Retinal pigment epithelial cell (primary cell): ENCODE results near the gene UBE2QL1.

Experiments used
- DNase-seq: peaks from one replicate; pipeline ENCODE4 v3.0.0-alpha.2; 2010; ENCODE audit warnings: low read depth
- H3K4me3 ChIP-seq: 2 replicates; pipeline ENCODE4 v1.5.1; 2011; ENCODE audit warnings: mild to moderate bottlenecking, low read length, control low read depth, moderate library complexity
- TF ChIP-seq, protein P1 (sequence below): conservative IDR thresholded peaks from 2 replicates; pipeline ENCODE4 v1.5.1; 2011; ENCODE audit warnings: low read depth, low read length, control low read depth, inconsistent platforms

The UBE2QL1 gene

DNA sequence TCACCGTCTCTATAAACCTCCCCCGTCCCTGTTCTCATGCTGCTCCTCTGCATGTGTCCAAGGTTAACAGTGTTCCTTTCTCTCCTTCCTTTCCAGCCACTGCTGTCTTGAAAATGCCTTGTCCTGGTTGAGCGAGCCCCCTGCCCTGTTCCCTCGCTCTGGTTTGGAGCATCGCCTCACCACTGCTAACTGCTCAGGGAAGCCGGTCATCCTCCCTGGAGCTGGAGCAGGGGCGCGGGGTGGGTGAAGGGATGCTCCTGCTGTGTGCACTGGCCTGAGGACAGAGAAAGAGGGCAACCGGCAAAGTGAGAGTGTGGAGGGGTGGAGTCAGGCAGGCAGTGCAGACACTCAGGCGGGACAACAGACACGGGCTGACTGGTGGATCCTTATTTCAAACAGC is 19.4 kb downstream of the UBE2QL1 start:
- TF ChIP-seq, protein P1, sequence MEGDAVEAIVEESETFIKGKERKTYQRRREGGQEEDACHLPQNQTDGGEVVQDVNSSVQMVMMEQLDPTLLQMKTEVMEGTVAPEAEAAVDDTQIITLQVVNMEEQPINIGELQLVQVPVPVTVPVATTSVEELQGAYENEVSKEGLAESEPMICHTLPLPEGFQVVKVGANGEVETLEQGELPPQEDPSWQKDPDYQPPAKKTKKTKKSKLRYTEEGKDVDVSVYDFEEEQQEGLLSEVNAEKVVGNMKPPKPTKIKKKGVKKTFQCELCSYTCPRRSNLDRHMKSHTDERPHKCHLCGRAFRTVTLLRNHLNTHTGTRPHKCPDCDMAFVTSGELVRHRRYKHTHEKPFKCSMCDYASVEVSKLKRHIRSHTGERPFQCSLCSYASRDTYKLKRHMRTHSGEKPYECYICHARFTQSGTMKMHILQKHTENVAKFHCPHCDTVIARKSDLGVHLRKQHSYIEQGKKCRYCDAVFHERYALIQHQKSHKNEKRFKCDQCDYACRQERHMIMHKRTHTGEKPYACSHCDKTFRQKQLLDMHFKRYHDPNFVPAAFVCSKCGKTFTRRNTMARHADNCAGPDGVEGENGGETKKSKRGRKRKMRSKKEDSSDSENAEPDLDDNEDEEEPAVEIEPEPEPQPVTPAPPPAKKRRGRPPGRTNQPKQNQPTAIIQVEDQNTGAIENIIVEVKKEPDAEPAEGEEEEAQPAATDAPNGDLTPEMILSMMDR: no peak
- no peak for DNase-seq
- no peak overlapping the region for H3K4me3 ChIP-seq

DNA sequence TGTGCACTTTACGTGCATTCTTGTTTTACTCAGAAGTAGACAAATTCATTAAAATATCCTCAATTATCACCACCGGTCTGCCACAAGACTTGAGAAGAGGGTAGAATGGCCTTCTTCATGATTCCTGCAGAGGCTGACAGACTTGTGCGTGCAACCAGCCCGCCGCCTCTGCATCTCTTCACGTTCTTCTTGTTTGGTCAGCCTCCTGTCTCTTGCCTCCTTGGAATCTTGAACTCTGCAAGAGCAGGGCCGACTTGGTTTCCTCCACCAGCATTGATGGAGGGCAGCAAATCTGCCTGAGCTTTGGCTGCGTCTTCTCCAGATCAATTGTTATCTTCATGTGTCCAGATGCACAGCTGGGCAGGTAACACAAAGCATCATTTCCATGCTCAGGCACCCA is 20.2 kb downstream of the UBE2QL1 start:
- no peak overlapping the region for H3K4me3 ChIP-seq
- DNase-seq: no peak
- TF ChIP-seq, protein P1: no peak

DNA sequence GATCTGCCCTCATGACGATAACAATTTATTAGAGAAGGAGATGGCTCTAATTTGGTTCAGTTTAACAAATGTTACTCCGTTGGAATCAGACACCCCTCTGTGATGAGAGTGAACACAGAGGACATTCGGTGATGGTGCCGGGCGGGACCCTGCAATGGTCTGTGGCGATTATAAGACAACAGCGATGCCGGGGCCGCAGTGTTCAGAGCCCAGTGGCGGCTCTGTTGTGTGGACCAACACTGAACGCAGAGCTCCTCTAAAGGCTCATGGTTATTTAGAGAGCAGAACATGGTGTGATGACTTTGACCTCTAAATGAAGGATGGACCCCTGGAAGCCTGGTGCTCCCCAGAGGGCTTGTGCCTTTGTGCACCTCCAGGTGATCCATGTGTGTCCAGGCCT is 21.2 kb downstream of the UBE2QL1 start:
- DNase-seq: no peak
- TF ChIP-seq, protein P1: no peak
- no peak overlapping the region for H3K4me3 ChIP-seq

DNA sequence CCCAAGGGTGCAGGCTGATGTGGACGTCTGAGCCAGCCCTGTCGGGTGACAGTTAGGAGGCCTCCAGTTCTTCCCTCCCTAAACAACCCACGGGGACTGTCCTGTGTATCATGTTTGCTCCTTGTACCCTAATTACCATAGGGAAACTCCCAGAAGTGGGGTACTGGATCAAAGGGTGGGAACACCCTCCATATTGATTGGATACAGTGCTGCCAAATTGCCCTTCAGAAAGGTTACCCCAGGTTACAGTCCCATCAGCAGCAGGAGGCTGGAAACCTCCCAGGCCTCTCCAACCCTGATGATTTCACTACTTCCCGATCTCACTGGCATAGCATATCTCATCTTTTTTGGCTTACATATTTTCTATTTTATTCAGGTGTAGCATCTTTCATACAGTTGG is 22.0 kb downstream of the UBE2QL1 start:
- DNase-seq: no peak
- H3K4me3 ChIP-seq: no peak overlapping the region
- TF ChIP-seq, protein P1: no peak

DNA sequence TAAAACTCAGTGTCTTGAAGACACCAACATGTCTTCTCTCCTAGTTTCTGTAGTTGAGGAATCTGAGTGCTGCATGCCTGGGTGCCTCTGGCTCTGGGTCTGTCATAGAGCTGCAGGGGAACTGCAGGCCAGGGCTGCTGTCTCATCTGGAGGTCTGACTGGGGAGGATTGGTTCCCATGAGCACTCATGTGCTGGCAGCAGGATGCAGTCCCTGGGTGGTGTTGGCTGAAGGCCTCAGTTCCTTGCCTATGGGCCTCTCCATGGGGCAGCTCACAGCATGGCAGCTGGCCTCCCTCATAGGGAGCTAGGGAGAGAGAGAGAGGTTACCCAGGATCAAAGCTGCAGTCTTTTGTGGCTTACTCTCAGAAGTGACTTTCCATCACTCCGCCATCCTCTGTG is 22.6 kb downstream of the UBE2QL1 start:
- TF ChIP-seq, protein P1: no peak
- no peak for DNase-seq
- no peak overlapping the region for H3K4me3 ChIP-seq

DNA sequence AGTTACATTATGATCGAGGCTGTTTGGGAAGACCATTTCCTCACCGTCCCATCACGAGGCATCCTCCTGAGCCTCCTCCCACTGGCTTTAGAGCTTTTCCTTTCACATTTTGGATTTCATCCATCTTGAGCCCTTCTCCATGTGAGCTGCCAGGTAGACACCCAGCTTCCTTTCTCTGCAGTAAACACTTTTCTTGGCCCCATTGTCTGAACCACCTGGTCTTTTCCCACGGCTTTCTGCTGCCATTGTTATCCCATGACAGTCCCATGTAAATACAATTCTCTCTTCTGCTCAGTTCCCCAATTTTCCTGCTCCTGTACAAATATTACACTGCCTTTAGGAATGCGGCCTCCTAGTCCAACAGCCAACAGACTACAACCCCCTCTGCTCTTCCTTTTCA is 24.1 kb downstream of the UBE2QL1 start:
- TF ChIP-seq, protein P1: no peak
- DNase-seq: no peak
- H3K4me3 ChIP-seq: no peak overlapping the region

DNA sequence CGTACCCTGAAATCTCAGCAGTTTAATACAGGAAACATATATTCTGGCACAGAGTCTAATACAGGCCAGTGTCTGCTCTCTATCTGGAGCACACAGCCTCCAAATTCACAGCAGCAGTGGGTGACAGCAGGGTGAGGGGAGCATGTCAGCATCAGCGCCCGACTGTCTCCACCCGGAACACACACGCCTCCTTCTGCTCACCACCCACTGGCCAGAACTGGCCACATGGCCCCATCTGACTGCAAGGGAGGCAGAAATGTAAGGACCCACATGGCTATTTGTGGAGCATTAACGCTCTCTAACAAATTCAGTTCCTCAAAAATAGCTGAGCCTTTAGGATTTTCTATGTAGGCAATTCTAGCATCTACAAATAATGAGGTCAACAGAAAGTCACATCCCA is 24.6 kb downstream of the UBE2QL1 start:
- no peak for DNase-seq
- no peak overlapping the region for H3K4me3 ChIP-seq
- TF ChIP-seq, protein P1: no peak
